ENCODE measurements around the gene PIPOX.
"Not testable (repeated sequence)": the region's sequence is repeated elsewhere in the genome, so short reads cannot be mapped to it uniquely, and the experiment has no call there.

Gene PIPOX

GRCh38 chr17:29076722-29077121 is 33.8 kb downstream of the PIPOX start:
- no peak for DNase-seq (ENCODE audit: low spot score)

GRCh38 chr17:29077320-29077719 is 34.4 kb downstream of the PIPOX start:
- no peak for DNase-seq (ENCODE audit: low spot score)

- DNase-seq (ENCODE audit: low spot score), result no peak
These were observed 35.5 kb downstream of the PIPOX start for GRCh38 chr17:29078183-29079045.

- no peak for DNase-seq (ENCODE audit: low spot score)
These were observed 36.5 kb downstream of the PIPOX start for GRCh38 chr17:29079433-29079832.

GRCh38 chr17:29079887-29080286 is 36.9 kb downstream of the PIPOX start:
- no peak for DNase-seq (ENCODE audit: low spot score)

- no peak for DNase-seq (ENCODE audit: low spot score)
These were observed 37.4 kb downstream of the PIPOX start for GRCh38 chr17:29080323-29080722.

- DNase-seq (ENCODE audit: low spot score), result no peak
These were observed 38.0 kb downstream of the PIPOX start for GRCh38 chr17:29080965-29081364.

GRCh38 chr17:29084541-29085146 is 41.7 kb downstream of the PIPOX start:
- no peak for DNase-seq (ENCODE audit: low spot score)

GRCh38 chr17:29085223-29085622 is 42.3 kb downstream of the PIPOX start:
- no peak for DNase-seq (ENCODE audit: low spot score)

GRCh38 chr17:29086628-29087332 is 43.8 kb downstream of the PIPOX start:
- no peak for DNase-seq (ENCODE audit: low spot score)

- DNase-seq (ENCODE audit: low spot score), result not testable (repeated sequence)
These were observed 45.8 kb downstream of the PIPOX start for GRCh38 chr17:29088782-29089181.

- no peak for DNase-seq (ENCODE audit: low spot score)
These were observed 46.7 kb downstream of the PIPOX start for GRCh38 chr17:29089601-29090044.

GRCh38 chr17:29090108-29090507 is 47.2 kb downstream of the PIPOX start:
- DNase-seq (ENCODE audit: low spot score), result no peak

GRCh38 chr17:29090750-29091605 is 48.0 kb downstream of the PIPOX start:
- DNase-seq (ENCODE audit: low spot score), result no peak

- no peak for DNase-seq (ENCODE audit: low spot score)
These were observed 48.8 kb downstream of the PIPOX start for GRCh38 chr17:29091606-29092289.

- no peak for DNase-seq (ENCODE audit: low spot score)
These were observed 50.3 kb downstream of the PIPOX start for GRCh38 chr17:29093090-29093871.

- no peak for DNase-seq (ENCODE audit: low spot score)
These were observed 51.3 kb downstream of the PIPOX start for GRCh38 chr17:29094101-29094708.

GRCh38 chr17:29095439-29095838 is 52.5 kb downstream of the PIPOX start:
- DNase-seq (ENCODE audit: low spot score), result no peak

GRCh38 chr17:29096094-29096493 is 53.2 kb downstream of the PIPOX start:
- DNase-seq (ENCODE audit: low spot score), result no peak

GRCh38 chr17:29099527-29099926 is 56.6 kb downstream of the PIPOX start:
- no peak for DNase-seq (ENCODE audit: low spot score)
